ENCODE data around the gene TTC39A. TPM values are rescaled to one million over a fixed set of nuclear protein-coding genes. Genes with fewer than 3 reads are reported as not detected.
"Not testable (repeated sequence)": the region's sequence is repeated elsewhere in the genome, so short reads cannot be mapped to it uniquely, and the experiment has no call there.

The TTC39A gene
- total and polyA plus RNA-seq, 8 donors = 10.5 to 28.4 (median 16.0) TPM

DNA sequence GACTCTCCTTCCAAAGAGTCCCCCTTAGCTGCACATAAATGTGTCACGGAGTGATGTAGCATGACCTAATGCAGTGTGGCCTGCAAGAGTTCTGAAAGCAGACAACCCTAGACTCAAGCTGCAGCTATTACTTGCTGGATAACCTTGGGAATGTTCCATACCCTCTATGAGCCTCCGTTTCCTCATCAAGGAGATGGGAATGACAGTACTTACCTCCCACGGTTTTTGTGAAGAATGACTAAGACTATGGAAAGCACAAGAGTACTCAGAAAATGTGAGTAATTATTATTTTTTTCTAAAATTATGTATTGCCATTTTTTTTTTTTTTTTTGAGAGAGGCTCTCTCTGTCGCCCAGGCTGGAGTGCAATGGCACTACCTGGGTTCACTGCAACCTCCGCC lies 3.0 kb downstream of the TTC39A start:
- Histone ChIP-seq H3K36me3 (no peaks in the 10 kb centered on the region), H3K9me3 (no peaks in the 10 kb centered on the region), H3K27ac (no peak overlapping the region), H3K4me1 (peaks cover 0 to 15% (median 8%) of the 10 kb centered on the region in 3 donors), H3K4me3 (no peak overlapping the region), H3K27me3 (no peaks in the 10 kb centered on the region)
- WGBS, 2 donors = 86 to 90% methylated on average over 5 of the region's 5 CpGs
- no peak for ATAC-seq
- DNase-seq = no peak
- TF ChIP-seq, protein P1, sequence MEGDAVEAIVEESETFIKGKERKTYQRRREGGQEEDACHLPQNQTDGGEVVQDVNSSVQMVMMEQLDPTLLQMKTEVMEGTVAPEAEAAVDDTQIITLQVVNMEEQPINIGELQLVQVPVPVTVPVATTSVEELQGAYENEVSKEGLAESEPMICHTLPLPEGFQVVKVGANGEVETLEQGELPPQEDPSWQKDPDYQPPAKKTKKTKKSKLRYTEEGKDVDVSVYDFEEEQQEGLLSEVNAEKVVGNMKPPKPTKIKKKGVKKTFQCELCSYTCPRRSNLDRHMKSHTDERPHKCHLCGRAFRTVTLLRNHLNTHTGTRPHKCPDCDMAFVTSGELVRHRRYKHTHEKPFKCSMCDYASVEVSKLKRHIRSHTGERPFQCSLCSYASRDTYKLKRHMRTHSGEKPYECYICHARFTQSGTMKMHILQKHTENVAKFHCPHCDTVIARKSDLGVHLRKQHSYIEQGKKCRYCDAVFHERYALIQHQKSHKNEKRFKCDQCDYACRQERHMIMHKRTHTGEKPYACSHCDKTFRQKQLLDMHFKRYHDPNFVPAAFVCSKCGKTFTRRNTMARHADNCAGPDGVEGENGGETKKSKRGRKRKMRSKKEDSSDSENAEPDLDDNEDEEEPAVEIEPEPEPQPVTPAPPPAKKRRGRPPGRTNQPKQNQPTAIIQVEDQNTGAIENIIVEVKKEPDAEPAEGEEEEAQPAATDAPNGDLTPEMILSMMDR (IDR thresholded peaks at IDR 0.05) = no peak
- intact Hi-C loops (cut with DNase I) = no loop called here
- FAIRE-seq = no peak

GRCh38 chr1:51326839-51327238 lies 3.5 kb downstream of the TTC39A start:
- no peaks in the 10 kb centered on the region for H3K36me3 ChIP-seq
- TF ChIP-seq, protein P1 (IDR thresholded peaks at IDR 0.05) = no peak
- H3K4me1 ChIP-seq = peaks cover 0 to 15% (median 8%) of the 10 kb centered on the region in 3 donors
- DNase-seq (peak in 1 of 6 donors; percentile 38), FAIRE-seq (no peak), ATAC-seq (no peak)
- no peaks in the 10 kb centered on the region for H3K27me3 ChIP-seq
- H3K9me3 ChIP-seq = no peaks in the 10 kb centered on the region
- H3K27ac ChIP-seq = no peak overlapping the region
- intact Hi-C loops (cut with DNase I) = no loop called here
- WGBS, 2 donors = 84 to 88% methylated on average over 7 to 8 of the region's 8 CpGs
- no peak overlapping the region for H3K4me3 ChIP-seq

DNA sequence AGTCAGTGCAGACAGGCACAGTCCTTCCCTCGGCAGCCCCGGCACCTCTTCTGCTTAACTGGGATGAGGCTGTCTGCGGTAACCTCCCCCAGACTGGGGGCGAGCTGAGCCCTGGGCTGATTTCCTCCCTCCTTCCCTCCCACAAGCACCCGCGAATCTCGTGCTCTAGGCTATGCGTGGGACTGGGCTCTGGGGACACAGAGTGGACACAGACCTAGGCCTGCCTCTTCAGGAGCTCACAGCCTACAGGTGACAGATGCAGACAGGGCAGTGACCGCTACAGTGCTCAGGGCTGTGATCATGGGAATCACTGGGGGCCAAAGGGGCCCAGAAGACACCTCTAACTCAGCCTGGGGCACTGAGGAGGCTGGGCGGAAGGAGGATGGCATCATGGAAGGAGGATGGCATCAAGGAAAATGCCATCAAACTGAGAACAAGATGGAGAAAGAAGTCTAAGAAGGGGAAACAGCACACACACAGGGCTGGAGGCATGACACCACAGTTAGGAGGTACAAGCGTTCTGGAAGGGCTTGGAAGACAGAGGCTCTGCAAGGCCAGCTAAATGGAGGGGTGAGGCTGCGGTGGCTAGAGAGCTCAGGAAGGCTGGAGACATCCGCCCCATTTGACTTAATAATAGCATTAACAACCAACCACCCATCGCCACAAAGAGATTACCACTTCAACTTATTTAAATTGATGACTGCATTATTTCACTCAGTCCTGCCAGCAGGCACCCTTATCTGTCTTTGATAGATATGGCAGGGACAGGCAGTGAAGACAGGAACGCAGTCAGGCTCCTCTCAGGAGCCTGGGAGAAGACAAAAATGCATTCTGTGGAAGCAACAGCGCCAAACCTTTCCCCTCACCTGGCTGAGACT lies 4.2 kb downstream of the TTC39A start:
- H3K27ac ChIP-seq = no peak overlapping the region
- ATAC-seq = no peak
- peaks cover 0 to 12% (median 8%) of the 10 kb centered on the region in 3 donors for H3K4me1 ChIP-seq
- TF ChIP-seq, protein P1 (IDR thresholded peaks at IDR 0.05) = no peak
- FAIRE-seq = no peak
- H3K9me3 ChIP-seq = no peaks in the 10 kb centered on the region
- intact Hi-C loops (cut with DNase I) = no loop called here
- no peaks in the 10 kb centered on the region for H3K36me3 ChIP-seq
- peak in 1 of 6 donors; percentile 50 for DNase-seq
- 86 to 87% methylated on average over 16 of the region's 16 CpGs for WGBS, 2 donors
- no peak overlapping the region for H3K4me3 ChIP-seq
- H3K27me3 ChIP-seq = no peaks in the 10 kb centered on the region

DNA sequence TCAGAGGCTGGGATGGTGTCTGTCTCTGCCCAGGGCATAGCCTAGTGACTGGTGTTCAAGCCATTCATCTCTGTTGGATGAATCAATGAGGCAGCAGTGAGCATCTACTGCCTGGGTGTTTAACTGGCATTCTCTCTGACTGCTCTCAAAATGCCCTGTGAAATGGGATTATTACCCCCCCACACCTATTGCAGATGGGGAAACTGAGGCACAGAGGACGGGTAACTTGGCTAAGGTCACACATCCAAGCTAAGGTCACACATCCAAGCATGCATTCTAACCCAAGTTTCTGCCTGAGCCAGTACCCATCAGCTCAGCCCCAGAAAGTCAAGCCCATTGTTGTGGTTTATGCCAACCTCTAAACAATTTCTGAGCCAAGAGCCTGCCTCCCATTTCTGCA lies 5.0 kb downstream of the TTC39A start:
- DNase-seq (no peak), ATAC-seq (no peak), FAIRE-seq (no peak)
- no peaks in the 10 kb centered on the region for H3K9me3 ChIP-seq
- no peak overlapping the region for H3K4me3 ChIP-seq
- TF ChIP-seq, protein P1 (IDR thresholded peaks at IDR 0.05) = no peak
- no peak overlapping the region for H3K27ac ChIP-seq
- H3K27me3 ChIP-seq = no peaks in the 10 kb centered on the region
- H3K4me1 ChIP-seq = peaks cover 0 to 8% (median 5%) of the 10 kb centered on the region in 3 donors
- intact Hi-C loops (cut with DNase I) = no loop called here
- H3K36me3 ChIP-seq = no peaks in the 10 kb centered on the region
- WGBS, 2 donors = 61 to 64% methylated on average over 1 of the region's 1 CpG

GRCh38 chr1:51325011-51325385 lies 5.4 kb downstream of the TTC39A start:
- ATAC-seq; H3K27me3 ChIP-seq; H3K9me3 ChIP-seq; H3K27ac ChIP-seq; intact Hi-C loops (cut with DNase I); H3K4me3 ChIP-seq; FAIRE-seq; H3K4me1 ChIP-seq; H3K36me3 ChIP-seq: not testable (repeated sequence)
- peak in 1 of 6 donors; percentile 6 for DNase-seq
- 95 to 98% methylated on average over 7 to 8 of the region's 8 CpGs for WGBS, 2 donors

Data from pancreas (tissue), 10 donors.